GM18498 (cell line): Measurements from ENCODE around the gene YDJC.
"Not testable (repeated sequence)": the region's sequence is repeated elsewhere in the genome, so short reads cannot be mapped to it uniquely, and the experiment has no call there.

ENCODE experiments used
- ATAC-seq: cut with Tn5 transposase; IDR thresholded peaks from one replicate; pipeline ENCODE4 v1.9.1; 2021; ENCODE audit warnings: mild to moderate bottlenecking, moderate library complexity; ENCODE audit not compliant: unreplicated experiment

The YDJC gene

GRCh38 chr22:21632931-21633330, 3.1 kb upstream of the YDJC start:
- no peak for ATAC-seq

GRCh38 chr22:21632237-21632895, 2.5 kb upstream of the YDJC start, which contains the start of gene CCDC116:
TSS of gene CCDC116 (plus strand) at chr22:21632760. CDS start at chr22:21633182, 422 bp downstream.
- ATAC-seq = no peak

GRCh38 chr22:21631025-21631424, 1.2 kb upstream of the YDJC start:
- no peak for ATAC-seq

- no peak for ATAC-seq
Observed at GRCh38 chr22:21628386-21629254, 1.2 kb downstream of the YDJC start.

- no peak for ATAC-seq
Observed at GRCh38 chr22:21626735-21627469, 2.9 kb downstream of the YDJC start.

GRCh38 chr22:21626073-21626734, 3.6 kb downstream of the YDJC start:
- no peak for ATAC-seq

GRCh38 chr22:21624880-21625791, 4.7 kb downstream of the YDJC start:
- no peak for ATAC-seq

GRCh38 chr22:21624120-21624879, 5.5 kb downstream of the YDJC start:
- ATAC-seq = no peak

GRCh38 chr22:21623648-21623970, 6.2 kb downstream of the YDJC start:
- no peak for ATAC-seq

GRCh38 chr22:21622919-21623647, 6.7 kb downstream of the YDJC start:
- no peak for ATAC-seq

GRCh38 chr22:21622011-21622918, 7.6 kb downstream of the YDJC start:
- ATAC-seq = no peak

GRCh38 chr22:21621025-21621424, 8.8 kb downstream of the YDJC start:
- ATAC-seq = no peak

- not testable (repeated sequence) for ATAC-seq
Observed at GRCh38 chr22:21617337-21617736, 12.5 kb downstream of the YDJC start.

- ATAC-seq = no peak
Observed at GRCh38 chr22:21615731-21616130, 14.1 kb downstream of the YDJC start.

GRCh38 chr22:21613553-21614233, 16.1 kb downstream of the YDJC start:
- ATAC-seq = no peak

- ATAC-seq = no peak
Observed at GRCh38 chr22:21612858-21613257, 17.0 kb downstream of the YDJC start.
